Retina (tissue), 1 donor: ENCODE results near the gene S100Z.

ENCODE experiments used
- DNase-seq: peaks from one replicate; pipeline ENCODE4 v3.0.0-alpha.2; 2016

S100Z gene

DNA sequence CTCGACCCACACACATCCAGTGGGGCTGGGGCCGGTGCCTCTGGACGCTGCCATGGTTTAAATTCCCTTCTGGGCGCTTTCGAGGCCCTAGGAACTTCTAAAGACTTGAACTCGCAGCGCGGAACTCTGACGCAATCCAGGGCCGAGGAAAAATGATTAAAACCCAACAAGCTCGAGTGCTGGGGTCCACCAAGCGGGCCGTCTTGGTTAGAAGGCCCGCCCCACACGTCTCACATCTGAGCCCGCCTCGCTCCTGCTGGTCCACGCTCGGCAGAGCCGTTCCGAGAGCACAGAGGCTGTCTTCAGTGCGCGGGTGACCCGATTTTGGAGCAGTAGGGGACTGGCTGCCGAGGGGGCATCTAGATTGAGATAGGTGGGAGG lies 104.6 kb downstream of the S100Z start:
- no peak for DNase-seq

DNA sequence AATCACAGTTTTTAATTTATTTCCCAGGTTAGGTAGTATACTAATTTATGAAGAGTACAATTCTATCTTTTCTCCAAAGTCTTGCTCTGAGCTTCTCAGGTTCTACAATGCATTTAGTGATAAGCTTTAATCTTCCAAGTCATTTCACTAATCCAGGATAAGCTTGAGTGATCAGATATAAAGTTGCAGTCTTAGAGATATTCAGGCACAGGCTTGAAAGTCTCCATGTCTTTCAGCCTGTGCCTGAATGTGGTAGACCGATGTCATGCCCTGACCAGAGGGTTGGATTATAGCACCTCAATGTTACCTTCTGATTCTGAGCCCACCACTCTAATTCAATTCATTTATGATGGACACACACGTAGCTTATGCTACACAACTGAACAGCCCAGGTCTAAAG lies 106.2 kb downstream of the S100Z start:
- no peak for DNase-seq

DNA sequence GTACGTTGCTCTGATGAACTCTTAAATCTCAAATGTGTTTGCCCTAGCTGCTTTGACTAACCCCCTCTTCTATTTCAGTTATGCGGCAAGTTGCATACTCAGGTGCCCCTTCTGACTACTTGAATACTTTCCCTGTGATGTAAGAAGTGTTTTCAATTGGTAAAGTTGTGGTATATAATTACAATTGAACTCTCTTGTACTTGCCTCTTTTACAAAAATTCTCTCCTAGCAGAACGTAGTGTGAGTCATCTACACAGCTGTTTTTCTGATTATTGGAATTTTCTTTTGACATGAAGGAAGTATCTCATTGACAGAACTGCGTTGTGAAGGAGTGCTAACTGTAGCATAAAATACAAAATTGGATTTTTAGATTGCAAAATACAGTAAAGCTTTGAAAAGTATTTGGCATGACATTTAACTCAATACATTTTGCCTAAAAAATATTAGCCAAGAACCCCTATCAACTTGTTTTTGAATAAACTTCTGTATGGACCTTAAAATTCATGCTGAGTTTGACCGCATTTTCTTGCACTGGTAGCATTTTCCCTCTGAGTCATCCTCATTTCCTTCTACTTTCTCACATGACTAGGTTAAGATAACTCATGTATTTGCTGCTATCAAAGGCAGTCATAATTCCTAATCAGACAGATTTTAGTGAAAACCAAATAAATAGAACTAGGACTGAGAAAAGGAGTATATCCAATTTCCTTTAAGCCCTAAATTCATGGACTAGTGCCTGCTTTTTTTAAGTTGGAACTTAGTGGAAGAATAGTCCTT lies 109.4 kb downstream of the S100Z start:
- no peak for DNase-seq

DNA sequence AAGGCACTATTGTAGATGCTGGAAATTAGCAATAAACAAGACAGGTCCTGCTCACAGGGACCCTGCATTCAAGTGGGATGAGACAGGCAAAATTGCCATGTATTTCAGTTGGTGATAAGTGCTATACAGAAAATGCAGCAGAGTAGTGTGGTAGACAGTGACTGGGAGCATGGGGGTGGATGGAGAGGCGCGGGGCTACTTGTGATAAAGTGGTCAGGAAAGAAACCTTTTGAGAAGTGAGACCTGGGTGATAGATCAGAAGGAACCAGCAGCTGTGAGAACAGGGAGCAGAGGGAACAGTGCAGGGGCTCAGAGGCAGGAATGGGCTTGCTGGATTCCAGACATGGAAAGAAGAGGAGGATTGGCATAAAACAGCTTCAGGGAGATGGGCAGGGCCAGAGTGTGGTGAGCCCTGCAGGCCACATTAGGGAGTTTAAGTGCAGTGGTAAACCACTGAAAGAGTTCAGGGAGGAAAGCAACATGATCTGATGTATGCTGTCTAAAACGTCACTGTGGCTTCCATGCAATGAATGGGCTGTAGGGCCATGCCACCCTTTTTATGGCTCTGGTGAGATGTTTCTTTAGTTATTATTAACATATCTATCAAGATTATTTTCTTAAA lies 110.3 kb downstream of the S100Z start:
- no peak for DNase-seq

DNA sequence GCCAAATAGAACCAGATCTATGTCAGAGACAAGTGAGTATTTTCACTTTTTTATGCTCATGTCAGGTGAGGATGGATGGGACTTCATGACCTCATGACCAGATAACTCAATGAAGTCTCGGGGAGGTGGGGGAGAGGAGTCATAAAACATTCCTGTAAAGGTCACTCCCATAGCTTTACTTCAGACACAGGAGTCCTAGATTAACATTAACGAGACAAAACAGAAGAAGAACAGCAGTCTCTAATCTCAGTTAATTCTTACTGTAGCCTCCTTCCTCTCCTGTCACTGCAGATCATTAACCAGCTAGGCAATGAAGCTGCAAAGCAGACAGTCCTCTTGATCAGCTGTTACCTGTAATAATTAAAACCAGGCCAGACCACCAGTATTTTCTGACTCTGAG lies 114.2 kb downstream of the S100Z start:
- DNase-seq = no peak
